ENCODE results near the gene FGF18.

The FGF18 gene

DNA sequence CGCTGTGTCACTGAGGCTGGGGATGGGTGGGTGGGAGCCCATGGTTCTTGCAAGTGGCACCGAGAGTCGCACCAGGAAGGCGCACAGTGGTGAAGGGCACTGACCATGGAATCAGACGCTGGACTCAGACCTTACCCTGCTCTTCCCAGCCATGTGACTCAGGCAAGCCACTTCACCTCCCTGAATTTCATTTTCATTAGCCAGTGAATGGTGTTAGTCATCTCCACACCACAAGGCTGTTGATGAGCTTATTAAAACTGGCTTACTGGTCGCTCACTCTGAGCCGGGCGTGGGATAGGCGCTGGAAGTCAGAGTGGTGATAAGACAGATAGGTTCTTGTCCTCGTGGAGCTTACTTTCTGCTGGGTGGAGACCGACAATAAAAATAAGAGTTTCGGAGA lies 25.1 kb downstream of the FGF18 start:
- no peak for DNase-seq

- DNase-seq: no peak
These were observed 26.4 kb downstream of the FGF18 start for GRCh38 chr5:171445644-171446516.

DNA sequence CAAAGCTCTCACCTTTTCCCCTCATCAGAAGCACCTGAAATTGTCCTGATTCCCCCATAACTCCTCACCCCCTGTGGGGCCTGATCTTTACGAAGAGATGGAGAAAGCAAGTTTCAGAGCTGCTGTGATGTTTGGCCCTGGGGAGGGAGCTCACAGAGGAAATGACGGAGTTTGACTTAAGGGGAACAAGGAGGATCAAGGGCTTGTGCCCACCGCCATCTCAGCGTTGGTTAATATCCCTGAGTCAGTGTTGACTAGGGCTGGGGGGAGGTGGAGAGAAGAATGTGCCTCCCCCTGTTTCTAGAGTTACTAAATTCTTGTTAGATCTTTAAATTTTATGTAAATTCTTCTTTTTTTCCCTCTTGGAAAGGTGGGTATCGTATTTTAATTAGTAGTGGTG lies 27.8 kb downstream of the FGF18 start:
- DNase-seq: no peak

DNA sequence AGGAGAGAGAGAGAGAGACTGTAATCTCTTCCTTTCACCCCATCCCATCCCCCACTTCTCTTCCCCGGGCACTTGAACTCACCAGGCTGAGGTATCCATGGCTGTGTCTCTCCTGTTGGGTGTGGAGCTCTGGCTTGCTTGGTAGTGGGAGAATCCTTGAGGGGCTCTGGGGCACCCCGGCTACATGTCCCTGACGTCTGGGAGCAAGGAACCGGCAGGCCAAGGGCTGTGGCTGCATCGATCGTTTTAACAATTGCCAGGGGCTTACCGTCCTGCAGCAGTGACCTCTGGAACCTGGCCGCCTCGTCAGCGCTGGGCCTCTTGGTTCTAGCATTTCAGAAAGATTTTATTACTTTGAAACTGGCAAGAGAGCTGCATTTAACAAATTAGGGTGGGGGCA lies 30.0 kb downstream of the FGF18 start:
- no peak for DNase-seq

DNA sequence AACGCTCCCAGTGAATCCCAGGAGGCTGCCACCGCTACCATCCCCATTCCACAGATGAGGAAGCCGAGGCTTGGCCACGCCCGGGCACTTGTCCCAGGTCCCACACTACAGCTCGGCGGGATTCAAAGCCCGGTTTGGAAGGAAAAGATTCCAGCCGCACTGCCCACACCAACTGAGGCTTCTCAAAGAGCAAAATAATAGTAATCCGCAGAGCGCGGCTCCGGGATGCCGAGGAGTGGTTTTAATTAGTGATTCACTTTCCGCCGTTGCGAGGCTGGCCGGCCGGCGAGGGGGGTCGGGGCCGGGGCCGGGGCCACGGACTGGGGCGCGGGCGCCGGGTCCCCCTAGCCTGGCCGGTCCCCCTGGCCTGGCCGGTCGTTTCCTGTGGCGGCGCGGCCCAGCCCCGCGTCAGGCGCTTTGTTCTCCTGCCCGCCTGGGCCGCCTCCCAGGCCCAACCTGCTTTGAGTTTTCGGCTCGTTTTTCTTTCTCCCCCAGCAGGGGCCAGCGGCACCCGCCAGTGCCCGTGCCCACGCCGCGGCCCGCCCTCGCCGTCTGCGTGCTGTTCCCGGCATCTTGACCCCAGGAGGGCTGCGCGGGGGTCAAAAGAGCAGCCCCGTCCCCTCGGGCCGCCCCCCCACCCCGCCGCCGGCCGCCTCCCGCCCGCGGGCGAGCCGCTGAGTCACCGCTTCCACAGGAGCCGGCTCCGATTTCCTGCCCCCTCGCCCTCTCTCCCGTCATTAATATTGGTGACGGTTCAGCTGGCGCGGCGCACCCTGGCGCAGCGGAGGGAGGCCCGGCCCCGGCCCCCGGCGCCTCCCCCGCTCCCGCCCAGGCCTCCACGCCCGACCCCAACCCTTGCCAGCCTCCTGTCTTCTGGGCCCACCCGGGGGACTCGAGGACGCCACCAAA lies 31.2 kb downstream of the FGF18 start:
- DNase-seq: peak; percentile 18

DNA sequence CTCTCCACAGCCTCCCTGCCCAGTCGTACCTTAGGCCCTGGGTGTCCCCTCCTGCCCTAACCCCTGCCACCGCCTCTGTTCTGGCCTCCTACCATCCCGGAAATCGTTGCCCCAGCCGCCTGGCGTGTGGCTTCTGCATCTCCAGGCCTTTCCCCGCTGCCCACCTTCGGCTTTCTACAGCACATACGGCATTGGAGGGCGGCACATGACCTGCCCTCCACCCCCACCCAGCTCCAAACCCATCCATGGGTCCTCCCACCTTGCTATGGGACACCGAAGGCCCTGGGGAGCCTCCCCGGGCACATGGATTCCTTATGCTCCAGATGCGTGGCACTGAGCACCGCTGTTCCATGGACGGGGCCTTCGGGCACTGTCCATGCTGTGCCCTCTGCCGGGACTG lies 32.0 kb downstream of the FGF18 start:
- no peak for DNase-seq

- DNase-seq: no peak
These were observed 33.7 kb downstream of the FGF18 start for GRCh38 chr5:171453056-171453725.

GRCh38 chr5:171453988-171454387 lies 34.5 kb downstream of the FGF18 start:
- DNase-seq: no peak

DNA sequence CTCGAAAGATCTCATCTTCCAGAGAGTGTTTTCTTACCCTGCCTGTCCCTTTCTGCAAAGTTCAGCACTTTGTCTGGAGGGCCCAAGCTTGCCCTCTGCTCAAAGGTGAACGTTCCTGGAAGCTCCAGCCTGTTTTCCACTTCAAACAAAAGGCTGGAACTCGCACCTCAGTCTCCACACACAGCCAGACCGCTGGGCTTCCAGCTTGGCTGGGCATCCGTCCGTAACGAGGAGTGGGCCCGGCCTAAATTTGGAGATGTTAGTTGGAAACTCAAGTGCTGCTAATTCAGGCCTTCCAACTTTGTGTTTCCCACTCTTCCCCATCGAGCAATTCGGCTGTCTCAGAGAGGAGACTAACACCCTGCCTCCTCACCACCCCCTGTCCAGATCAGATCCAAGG lies 35.1 kb downstream of the FGF18 start:
- no peak for DNase-seq

DNA sequence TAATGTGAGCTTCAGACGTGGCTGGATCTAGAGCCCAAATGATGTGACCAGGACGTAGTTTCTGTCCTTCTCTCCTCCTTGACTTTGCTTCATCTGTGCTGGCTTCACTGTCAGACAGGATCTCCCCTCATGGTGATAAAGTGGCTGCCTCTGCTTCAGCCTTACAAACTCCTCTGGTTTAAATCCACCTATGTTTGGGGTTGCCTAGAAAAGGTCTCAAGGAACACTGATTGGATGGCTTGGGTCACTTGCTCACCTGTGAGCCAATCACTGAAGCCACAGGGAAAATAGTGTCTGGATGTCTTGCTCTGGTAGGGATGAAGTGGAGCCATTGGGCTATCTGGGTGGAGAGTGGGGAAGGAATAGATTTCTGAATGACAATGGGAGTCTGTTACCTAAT lies 36.1 kb downstream of the FGF18 start:
- no peak for DNase-seq

- no peak for DNase-seq
These were observed 37.9 kb downstream of the FGF18 start for GRCh38 chr5:171457208-171457981.

DNA sequence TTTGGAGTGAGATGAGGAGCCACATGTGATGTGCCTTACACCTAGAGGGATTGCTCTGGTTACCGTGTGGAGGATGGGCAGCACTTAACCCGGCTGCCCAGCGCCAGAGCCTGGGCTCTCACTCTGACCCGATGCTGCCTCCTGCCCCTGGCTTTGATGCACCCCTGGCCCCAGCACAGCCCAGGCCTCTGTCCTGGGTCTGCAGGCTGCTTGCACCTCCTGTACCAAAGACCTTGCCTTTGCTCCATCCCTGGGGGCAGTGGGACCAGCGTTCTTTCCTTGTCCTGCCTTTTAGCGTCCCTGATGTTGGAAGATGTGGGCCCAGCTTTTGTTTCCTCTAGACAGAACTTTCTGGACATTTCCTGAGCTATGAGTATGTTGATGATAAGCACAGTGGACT lies 40.4 kb downstream of the FGF18 start:
- no peak for DNase-seq

DNA sequence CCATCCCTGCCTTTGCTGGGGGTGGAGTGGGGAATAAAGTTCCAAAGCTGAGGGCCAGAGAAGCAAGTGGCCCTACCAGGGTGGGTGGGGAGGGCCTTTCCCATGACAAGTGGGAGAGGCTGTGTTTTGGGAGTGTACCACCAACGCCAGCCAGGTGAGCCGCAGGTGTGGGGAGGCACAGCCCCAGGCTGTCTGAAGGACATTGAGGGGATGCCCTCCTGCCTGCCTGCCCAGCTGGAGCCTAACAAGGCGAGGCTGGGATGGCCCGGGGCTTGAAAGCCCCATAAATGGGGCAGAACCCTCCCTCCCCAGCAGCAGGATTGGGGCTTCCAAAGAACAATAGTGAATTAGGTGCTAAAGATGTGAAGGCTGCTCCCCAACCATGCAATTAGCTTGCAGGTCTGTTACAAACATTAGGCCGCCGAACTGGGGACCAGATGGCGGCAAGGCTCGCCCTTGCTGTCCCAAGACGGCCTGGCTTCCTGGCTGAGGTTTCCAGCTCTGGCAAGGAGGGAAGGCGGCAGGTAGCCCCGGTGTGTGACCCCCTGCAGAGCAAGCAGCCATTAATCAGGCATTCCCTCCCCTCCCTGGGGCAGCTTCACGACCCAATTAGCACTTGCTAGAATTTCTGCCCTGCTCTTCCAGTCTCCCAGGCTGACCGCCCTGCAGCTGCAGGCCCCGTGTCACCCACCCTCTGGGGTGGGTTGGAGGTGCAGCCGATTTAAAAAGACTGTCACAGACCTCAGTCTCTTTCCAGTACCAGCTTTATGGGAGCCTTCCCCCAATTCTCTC lies 42.9 kb downstream of the FGF18 start:
- DNase-seq: no peak

DNA sequence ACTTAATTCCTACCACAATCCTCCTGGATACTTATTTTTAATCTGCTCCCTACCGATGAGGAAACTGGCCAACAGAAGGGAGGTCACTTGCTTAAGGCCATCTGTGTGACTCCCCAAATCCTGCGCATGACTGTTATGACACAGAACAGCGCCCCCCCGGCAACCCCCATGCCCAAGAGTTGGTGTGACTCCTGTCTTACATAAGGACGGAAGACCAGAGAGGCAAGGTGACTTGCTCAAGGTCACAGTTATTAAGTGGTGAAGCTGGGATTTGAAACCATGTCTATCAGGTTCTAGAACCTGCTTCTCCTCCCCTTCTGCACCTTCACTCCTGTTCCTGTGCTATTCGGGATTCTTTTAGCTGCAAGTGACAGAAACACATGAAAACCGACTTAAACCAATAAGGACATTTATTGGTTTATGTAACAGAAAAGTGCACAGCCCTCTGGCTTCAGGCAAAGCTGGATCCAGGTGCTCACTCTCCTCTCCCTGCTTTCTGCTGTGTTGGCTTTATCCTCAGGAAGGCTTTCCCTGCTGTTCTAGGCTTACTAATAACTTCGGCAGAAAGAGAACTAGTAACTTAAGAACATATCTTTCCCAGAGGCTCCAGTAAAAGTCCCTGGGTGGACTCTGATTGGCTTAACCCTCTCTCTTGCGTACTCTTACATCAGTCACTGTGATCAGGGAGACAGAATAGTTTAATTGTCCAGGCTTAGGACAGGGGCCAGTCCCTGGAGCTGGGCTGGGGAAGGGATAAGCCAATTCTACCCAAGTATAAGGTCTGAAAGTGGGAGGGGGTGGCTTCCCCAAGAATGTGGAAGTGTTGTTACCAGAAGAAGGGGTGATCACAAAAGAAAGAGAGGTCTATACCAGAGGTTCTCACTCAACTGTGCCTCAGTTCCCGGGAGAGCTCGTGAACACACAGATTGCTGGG lies 43.7 kb downstream of the FGF18 start:
- no peak for DNase-seq

- no peak for DNase-seq
These were observed 44.4 kb downstream of the FGF18 start for GRCh38 chr5:171463862-171464229.

DNA sequence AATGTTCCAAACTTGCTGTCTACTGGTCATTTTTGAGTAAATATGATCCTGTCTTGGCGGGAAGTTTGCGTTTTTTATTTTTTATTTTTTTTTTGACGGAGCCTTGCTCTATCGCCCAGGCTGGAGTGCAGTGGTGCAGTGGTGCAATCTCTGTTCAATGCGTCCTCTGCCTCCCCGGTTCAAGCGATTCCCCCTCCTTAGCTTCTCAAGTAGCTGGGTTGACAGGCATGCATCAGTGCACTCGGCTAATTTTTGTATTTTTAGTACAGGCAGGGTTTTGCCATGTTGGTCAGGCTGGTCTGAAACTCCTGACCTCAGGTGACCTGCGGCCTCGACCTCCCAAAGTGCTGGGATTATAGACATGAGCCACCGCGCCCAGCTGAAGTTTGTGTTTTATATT lies 45.4 kb downstream of the FGF18 start:
- DNase-seq: no peak

GRCh38 chr5:171467107-171467506 lies 47.7 kb downstream of the FGF18 start:
- DNase-seq: no peak

DNA sequence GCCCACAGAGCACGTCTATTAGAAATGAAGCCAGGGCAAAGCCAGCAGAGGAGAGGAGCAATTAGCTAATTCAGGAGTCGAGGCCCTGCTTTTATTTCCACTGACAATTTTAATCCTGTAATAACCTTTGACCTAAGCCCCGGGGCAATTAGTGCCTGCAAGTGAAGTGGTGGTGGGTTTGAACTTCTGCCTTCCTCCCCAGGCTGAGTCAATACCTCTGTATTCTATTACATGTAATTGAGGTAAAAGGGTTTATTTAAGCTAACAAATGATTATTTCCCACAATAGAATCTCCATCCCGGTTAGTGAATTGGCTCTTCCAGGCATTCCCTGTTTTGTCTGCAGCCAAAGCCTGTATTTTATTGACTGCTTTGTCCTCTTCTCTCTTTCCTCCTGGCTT lies 49.9 kb downstream of the FGF18 start:
- no peak for DNase-seq

DNA sequence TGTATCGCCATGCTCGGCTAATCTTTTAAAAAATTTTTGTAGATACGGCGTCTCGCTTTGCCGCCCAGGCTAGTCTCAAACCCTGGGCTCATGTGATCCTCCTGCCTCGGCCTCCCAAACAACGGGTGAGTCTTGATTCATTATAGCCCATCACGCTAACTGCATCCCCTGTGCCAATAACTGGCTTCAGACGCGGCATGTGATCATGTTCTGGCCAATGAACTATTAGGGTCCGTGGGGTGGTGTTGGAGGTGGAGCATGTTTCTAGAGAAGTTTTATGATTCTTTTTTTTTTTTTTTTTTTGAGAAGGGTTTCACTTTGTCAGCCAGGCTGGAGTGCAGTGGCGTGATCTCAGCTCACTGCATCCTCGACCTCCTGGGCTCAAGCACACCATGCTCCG lies 51.0 kb downstream of the FGF18 start:
- no peak for DNase-seq

- no peak for DNase-seq
These were observed 54.9 kb downstream of the FGF18 start for GRCh38 chr5:171474230-171474813.
